Measurements from ENCODE around the gene IL21R.
"Not testable (repeated sequence)": the region's sequence is repeated elsewhere in the genome, so short reads cannot be mapped to it uniquely, and the experiment has no call there.

IL21R gene

GRCh38 chr16:27374804-27375425 lies 27.1 kb upstream of the IL21R start:
- DNase-seq (ENCODE audit: low read depth) = peak; percentile 45

- no peak for DNase-seq (ENCODE audit: low read depth)
Observed at GRCh38 chr16:27377666-27378485, 24.1 kb upstream of the IL21R start.

- no peak for DNase-seq (ENCODE audit: low read depth)
Observed at GRCh38 chr16:27378871-27379481, 23.0 kb upstream of the IL21R start.

DNA sequence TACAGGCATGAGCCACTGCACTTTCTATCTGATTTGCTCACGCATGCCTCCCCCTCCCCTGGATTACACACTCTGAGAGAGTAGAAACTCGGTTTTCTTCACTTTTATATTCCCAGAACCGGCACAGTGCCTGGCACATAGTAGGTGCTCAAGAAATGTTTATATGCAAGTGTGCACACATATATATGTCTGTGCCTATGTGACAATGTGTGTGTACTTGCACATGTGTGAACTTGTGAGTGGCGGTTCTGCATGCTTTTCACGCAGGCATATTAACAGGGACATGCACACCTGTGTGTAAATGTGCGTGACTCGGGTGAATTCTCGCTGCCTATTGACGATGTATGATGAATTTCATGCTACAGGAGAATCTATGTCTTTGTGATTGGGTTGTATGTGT lies 22.1 kb upstream of the IL21R start:
- no peak for DNase-seq (ENCODE audit: low read depth)

DNA sequence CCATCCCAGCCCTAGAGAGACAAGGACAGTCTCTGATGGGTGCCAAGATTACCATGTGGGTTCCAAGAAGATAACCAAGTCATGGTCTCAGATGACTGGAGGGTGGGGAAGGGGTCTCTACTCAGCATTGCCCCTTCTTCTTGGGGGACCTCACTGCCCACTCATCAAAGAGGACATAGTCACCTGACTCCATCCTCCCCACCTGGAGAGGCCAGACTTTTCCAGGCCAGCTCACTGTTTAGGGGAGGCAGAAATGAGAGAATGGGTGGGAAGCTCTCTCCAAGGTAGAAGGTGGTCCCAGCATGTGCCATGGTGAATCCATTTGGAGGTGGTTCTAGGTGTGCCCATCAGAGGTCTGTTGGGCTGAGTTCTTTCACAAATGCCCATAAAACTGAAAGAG lies 20.7 kb upstream of the IL21R start:
- DNase-seq (ENCODE audit: low read depth) = no peak

- no peak for DNase-seq (ENCODE audit: low read depth)
Observed at GRCh38 chr16:27381974-27382855, 19.8 kb upstream of the IL21R start.

DNA sequence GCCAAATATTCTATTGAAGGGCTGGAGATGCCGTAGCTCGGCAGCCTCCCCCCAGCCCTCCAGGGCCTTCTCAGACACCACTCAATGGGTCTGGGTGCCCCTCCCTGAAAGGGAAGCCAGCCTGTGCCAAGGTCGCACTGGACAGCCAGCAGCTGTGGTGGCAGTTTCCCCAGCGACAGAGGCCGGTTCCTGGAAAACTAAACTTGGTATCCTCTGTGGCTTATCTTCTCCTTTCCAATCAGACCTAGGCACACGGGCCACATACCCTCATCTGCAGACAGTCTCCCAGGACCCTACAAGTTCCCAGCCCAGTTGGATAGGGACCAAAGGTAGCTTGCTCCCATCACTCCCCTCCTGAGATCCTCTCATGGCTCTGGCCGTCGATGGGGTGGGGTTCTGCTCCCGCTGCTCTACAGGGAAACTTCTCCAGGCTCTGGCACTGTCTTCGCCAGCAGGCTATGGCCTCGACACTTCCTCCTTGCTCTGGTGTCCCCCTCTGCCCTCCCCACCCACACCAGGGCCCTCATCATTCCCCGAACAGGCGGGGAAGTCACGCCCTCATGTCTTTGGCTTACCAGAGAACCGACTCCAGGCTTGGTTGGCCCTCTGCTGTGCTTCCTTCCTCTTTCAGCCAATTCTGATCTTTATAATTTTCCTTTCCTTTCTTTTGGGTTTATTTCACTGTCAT lies 18.3 kb upstream of the IL21R start:
- no peak for DNase-seq (ENCODE audit: low read depth)

DNA sequence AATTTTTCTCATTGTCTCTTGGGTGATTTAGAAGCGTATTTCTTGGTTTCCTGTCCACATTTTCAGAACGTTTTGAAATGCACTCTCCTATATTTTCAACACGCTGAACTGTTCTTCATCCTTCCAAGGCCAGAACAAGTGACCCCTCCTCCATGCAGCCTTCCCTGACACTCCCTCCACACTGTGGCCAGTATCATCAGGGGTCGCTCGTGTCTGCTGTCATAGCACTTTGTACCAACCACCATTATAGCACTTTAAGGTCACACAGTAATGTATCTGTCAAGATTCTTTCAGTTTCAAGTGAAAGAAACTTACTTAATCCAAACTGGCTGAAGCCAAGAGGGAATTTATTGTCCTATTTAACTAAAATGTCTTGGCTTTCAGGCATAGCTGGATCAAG lies 17.5 kb upstream of the IL21R start:
- DNase-seq (ENCODE audit: low read depth) = no peak

- no peak for DNase-seq (ENCODE audit: low read depth)
Observed at GRCh38 chr16:27385398-27385797, 16.6 kb upstream of the IL21R start.

GRCh38 chr16:27386674-27387073 lies 15.3 kb upstream of the IL21R start:
- DNase-seq (ENCODE audit: low read depth) = no peak

DNA sequence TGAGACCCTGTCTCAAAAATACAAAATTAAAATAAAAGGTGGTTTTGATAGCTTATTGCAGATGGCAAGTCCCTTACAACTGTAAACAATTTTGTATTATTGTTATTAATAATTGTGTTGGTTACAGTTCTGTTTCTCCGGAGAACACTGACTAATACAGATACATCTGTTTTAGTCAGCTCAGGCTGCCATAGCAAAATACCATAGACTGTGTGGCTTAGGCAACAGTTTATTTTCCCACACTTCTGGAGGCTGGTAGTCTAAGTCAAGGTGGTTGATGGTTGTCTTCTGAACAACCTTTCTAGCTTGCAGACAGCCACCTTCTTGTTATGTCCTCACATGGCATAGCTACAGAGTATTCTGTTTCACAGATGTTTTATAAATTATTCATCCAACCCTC lies 14.2 kb upstream of the IL21R start:
- no peak for DNase-seq (ENCODE audit: low read depth)

DNA sequence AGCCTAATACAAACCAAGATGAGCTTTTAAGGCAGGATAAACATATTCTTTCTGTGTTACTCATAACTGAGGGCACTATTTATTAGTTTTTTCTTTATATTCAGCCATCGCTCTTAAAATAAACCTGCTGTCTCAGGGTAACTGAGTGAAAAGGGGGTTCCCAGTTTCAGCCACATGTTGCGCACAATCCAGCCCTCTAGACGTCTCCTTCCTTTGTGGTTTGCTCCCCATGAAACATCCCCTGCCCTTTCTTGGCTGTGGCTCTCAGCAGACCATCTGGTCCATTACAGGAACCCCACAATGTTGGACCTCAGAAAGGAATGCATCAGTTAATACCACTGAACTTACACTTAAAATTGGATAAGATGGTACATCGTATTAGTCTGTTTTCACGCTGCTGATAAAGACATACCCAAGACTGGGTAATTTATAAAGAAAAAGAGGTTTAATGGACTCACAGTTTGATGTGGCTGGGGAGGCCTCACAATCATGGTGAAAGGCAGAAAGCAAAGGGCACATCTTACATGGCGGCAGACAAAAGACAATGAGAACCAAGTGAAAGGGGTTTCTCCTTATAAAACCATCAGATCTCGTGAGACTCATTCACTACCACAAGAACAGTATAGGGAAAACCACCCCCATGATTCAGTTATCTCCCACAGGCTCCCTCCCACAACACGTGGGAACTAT lies 12.6 kb upstream of the IL21R start:
- no peak for DNase-seq (ENCODE audit: low read depth)

GRCh38 chr16:27390151-27390550 lies 11.8 kb upstream of the IL21R start:
- DNase-seq (ENCODE audit: low read depth) = no peak

DNA sequence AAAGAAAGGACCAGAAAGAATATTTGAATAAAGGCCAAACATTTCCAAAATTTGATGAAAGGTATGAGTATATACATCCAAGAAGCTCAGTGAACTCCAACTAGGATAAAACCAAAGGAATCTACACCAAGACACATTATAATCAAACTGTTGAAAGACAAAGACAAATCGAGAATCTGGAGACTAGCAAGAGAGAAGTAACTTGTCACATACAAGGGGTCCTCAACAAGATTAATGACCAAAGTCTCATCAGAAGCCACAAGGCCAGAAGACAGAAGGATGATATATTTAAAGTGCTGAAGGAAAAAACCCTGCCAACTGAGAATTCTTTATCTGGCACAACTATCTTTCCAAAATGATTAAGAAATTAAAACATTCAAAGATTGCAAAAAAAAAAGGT lies 9.3 kb upstream of the IL21R start:
- DNase-seq (ENCODE audit: low read depth) = no peak

- no peak for DNase-seq (ENCODE audit: low read depth)
Observed at GRCh38 chr16:27394516-27394915, 7.5 kb upstream of the IL21R start.

DNA sequence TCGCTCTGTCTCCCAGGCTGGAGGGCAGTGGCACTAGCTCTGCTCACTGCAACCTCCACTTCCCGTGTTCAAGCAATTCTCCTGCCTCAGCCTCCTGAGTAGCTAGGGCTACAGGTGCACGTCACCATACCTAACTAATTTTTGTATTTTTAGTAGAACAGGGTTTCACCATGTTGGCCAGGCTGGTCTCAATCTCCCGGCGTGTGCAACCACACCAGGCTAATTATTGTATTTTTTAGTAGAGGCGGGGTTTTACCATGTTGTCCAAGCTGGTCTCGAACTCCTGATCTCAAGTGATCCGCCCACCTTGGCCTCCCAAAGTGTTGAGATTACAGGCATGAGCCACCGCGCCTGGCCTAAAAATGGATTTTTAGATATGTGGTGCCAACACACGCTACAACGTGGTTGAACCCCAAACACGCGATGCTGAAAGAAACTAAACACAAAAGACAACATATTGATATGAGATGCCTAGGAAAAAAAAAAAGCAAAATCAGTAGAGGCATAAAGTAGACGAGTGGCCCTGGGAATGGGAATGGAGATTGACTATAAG lies 3.6 kb upstream of the IL21R start:
- DNase-seq (ENCODE audit: low read depth) = not testable (repeated sequence)

DNA sequence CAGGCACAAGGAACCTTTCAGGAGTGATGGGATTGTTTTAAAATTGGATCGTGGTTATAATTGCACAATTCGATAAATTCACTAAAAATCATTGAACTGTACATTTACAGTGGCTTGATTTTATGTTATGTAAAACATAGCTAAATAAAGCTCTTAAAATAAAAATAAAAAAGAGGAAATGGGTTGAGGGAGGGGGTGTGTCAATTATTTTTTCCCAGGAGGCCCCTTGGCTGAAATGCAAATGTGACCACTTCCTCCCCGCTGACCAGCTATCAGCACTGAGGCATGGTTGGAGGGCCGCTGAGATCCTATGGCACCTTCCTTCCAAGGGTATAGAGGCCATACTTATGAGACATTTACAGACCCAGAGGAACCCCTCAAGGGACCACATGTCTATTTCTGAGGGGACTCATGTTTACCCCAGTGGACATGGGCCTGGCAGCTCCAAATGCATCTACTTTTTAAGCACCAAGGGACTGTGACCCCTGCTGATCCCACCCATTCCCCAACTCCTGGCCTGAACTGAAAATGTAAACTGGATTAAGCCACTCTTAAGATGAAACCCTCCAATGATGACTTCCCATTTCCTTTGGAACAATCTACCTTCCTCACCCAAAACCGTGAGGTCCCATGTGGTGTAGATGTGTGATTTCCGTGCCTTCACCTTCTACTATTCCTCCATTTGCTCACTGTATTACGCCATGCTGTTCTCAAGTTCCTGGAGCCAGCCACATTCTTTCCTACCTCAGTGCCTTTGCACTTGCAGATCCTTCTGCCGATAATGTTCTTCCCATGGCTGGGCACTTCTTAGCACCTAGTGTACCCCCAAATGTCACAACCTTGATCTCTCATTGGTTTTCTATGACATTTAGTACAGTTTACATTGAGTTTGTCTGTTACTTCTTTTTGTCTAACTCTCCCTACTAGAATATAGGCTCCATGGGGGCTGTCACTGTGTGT lies 2.8 kb upstream of the IL21R start:
- no peak for DNase-seq (ENCODE audit: low read depth)

DNA sequence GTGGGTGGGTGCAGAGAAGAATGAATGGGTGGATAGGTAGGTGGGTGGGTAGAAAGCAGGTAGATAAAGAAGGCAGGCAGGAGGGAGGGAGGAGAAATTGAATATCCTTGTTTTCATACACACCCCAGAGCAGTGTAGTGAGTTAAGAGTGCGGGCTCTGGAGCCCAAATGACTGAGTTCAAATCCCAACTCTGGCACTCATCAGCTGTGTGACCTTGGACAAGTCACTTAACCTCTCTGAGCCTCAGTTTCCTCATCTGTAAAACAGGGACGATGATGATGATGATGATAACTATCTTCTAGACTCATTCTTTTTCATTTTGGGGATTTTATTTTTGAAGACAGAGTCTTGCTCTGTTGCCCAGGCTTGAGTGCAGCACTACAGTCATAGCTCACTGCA lies 2.0 kb upstream of the IL21R start:
- DNase-seq (ENCODE audit: low read depth) = no peak

DNA sequence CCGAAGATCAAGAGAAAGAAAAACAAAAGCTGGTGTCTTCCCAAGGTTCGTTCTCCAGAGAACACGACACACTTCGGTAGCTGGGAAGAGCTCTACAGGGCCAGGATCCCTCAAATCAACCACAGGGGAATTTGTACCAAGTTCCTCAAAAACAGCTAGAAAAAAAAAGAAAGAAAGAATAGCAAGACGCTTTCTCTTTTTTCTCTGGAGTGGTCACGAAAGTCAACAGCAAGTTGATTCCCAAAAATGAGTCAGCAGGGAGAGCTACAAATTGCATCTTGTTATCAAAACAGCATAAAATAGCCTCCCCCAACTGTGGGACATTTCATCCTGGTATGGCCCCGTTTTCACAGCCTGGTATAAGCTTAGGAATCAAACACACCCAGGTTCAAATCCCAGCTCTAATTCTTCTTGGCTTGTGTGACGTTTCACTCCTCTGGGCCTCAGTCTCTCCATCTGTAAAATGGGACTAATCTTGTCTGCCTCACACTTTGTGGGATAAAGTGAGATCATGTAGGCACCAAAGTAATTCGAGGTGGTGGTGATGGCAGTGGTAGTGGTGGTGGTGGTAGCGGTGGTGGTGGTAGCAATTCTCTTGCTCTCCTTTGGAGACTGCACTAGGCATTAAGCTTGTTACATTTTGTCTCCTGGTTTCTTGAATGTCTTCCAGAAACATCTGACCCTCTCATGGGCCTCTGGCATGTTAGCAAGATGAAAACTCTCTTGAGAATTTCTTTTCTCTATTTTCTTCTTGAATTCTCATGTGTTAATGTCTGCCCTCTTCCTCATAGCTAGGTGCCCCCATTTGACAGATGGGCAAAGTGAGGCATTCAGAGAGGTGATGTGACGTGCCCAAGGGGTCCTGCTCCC lies 988 bp upstream of the IL21R start:
- peak; percentile 68 for DNase-seq (ENCODE audit: low read depth)

All from GM04503 (cell line).